OCI-LY3 (cell line): ENCODE data around the gene CEP131.
A peak's percentile ranks its signal among the peaks of the same experiment; 100 is the strongest.

ENCODE experiments used
- H2AFZ ChIP-seq: fragments of 200-600, 300-600 bp; shearing (Covaris generic); 2 replicates; pipeline ENCODE4 v1.6.0; 2014; ENCODE audit warnings: antibody characterized with exemption, low read depth, low read length
- H3K27ac ChIP-seq: fragments of 200-600, 300-600 bp; sonication (generic); 2 replicates; pipeline ENCODE4 v1.5.1; 2014; ENCODE audit warnings: mild to moderate bottlenecking, low read length, moderate library complexity, mixed read lengths
- H3K27me3 ChIP-seq: fragments of 200-600, 300-600 bp; sonication (generic); 2 replicates; pipeline ENCODE4 v1.6.1; 2014; ENCODE audit warnings: low read depth, low read length, mixed read lengths
- H3K36me3 ChIP-seq: fragments of 200-600, 300-600 bp; sonication (generic); replicated peaks from 2 replicates; pipeline ENCODE3; 2014; ENCODE audit warnings: low read depth, low read length, mixed read lengths
- H3K4me1 ChIP-seq: fragments of 300-600, 200-600 bp; sonication (generic); 2 replicates; pipeline ENCODE4 v1.6.1; 2014; ENCODE audit warnings: low read length, mixed read lengths
- H3K4me2 ChIP-seq: fragments of 200-600, 300-600 bp; sonication (generic); 2 replicates; pipeline ENCODE4 v1.6.1; 2014; ENCODE audit warnings: low read length, mixed read lengths
- H3K4me3 ChIP-seq: fragments of 300-600, 200-600 bp; sonication (generic); 2 replicates; pipeline ENCODE4 v1.5.1; 2014; ENCODE audit warnings: antibody characterized with exemption, mild to moderate bottlenecking, low read length, moderate library complexity
- H3K79me2 ChIP-seq: fragments of 300-600, 200-600 bp; shearing (Covaris generic); 2 replicates; pipeline ENCODE4 v1.6.1; 2014; ENCODE audit warnings: mild to moderate bottlenecking, low read length, mixed read lengths
- H3K9ac ChIP-seq: fragments of 300-600, 200-600 bp; shearing (Covaris generic); 2 replicates; pipeline ENCODE4 v1.6.0; 2014; ENCODE audit warnings: mild to moderate bottlenecking, low read length, moderate library complexity
- H3K9me3 ChIP-seq: fragments of 200-600, 300-600 bp; shearing (Covaris generic); 2 replicates; pipeline ENCODE4 v1.6.1; 2014; ENCODE audit warnings: low read length, mixed read lengths; ENCODE audit not compliant: insufficient read depth
- H4K20me1 ChIP-seq: fragments of 200-600, 300-600 bp; sonication (generic); 2 replicates; pipeline ENCODE4 v1.6.1; 2016; ENCODE audit warnings: low read length, mixed read lengths; ENCODE audit not compliant: insufficient read depth
- CTCF ChIP-seq: fragments of 200-600, 300-600 bp; sonication (generic); IDR thresholded peaks from 2 replicates; pipeline ENCODE4 v1.5.1; 2014; ENCODE audit warnings: antibody characterized with exemption, low read length, low read depth
- EZH2phosphoT487 ChIP-seq: fragments of 200-600 bp; shearing (Covaris generic); IDR thresholded peaks from 2 replicates; pipeline ENCODE4 v1.6.1; 2018; ENCODE audit warnings: antibody characterized with exemption, mixed run types, low read depth

Gene CEP131

GRCh38 chr17:81221842-81222619, 734 bp downstream of the CEP131 start:
- peak overlapping the region; percentile 97 for H3K4me3 ChIP-seq

GRCh38 chr17:81221371-81221841, 1.4 kb downstream of the CEP131 start:
- H3K9me3 ChIP-seq = no peaks in the 10 kb centered on the region
- H3K36me3 ChIP-seq = no peaks in the 10 kb centered on the region
- no peaks in the 10 kb centered on the region for H3K27me3 ChIP-seq
- no peaks in the 10 kb centered on the region for H4K20me1 ChIP-seq
- no peak overlapping the region for H3K27ac ChIP-seq
- peaks cover 13% of the 10 kb centered on the region for H3K79me2 ChIP-seq
- no peak overlapping the region for H3K9ac ChIP-seq
- no peak overlapping the region for H2AFZ ChIP-seq
- peak overlapping the region; percentile 97 for H3K4me3 ChIP-seq
- no peak for TF ChIP-seq CTCF
- TF ChIP-seq EZH2phosphoT487 = no peak
- peaks cover 14% of the 10 kb centered on the region for H3K4me1 ChIP-seq
- peak overlapping the region; percentile 97 for H3K4me2 ChIP-seq

More at GRCh38 chr17:81221842-81222619, 734 bp downstream of the CEP131 start:
- no peak overlapping the region for H2AFZ ChIP-seq
- H4K20me1 ChIP-seq = no peaks in the 10 kb centered on the region
- H3K4me1 ChIP-seq = peaks cover 15% of the 10 kb centered on the region
- H3K9me3 ChIP-seq = peaks cover 2% of the 10 kb centered on the region; the same call in 1 of the 2 replicates
- no peak for TF ChIP-seq EZH2phosphoT487
- no peak for TF ChIP-seq CTCF
- H3K79me2 ChIP-seq = peaks cover 13% of the 10 kb centered on the region
- H3K9ac ChIP-seq = peak overlapping the region; percentile 86
- no peaks in the 10 kb centered on the region for H3K36me3 ChIP-seq
- H3K4me2 ChIP-seq = peak overlapping the region; percentile 97
- no peak overlapping the region for H3K27ac ChIP-seq
- no peaks in the 10 kb centered on the region for H3K27me3 ChIP-seq

- Histone ChIP-seq H2AFZ (no peak overlapping the region), H3K4me2 (no peak overlapping the region), H3K4me3 (no peak overlapping the region), H3K4me1 (peaks cover 14% of the 10 kb centered on the region), H4K20me1 (no peaks in the 10 kb centered on the region), H3K27me3 (no peaks in the 10 kb centered on the region), H3K27ac (no peak overlapping the region), H3K9ac (no peak overlapping the region), H3K36me3 (no peaks in the 10 kb centered on the region), H3K79me2 (peaks cover 13% of the 10 kb centered on the region), H3K9me3 (no peaks in the 10 kb centered on the region)
- TF ChIP-seq CTCF (no peak), EZH2phosphoT487 (no peak)
These were observed 3.1 kb downstream of the CEP131 start for GRCh38 chr17:81219476-81220180.

GRCh38 chr17:81218991-81219390, 3.8 kb downstream of the CEP131 start:
- H3K79me2 ChIP-seq = peaks cover 13% of the 10 kb centered on the region
- H3K9ac ChIP-seq = no peak overlapping the region
- H3K4me1 ChIP-seq = peaks cover 14% of the 10 kb centered on the region
- no peaks in the 10 kb centered on the region for H4K20me1 ChIP-seq
- no peaks in the 10 kb centered on the region for H3K9me3 ChIP-seq
- H2AFZ ChIP-seq = no peak overlapping the region
- no peak overlapping the region for H3K27ac ChIP-seq
- no peak overlapping the region for H3K4me3 ChIP-seq
- H3K27me3 ChIP-seq = no peaks in the 10 kb centered on the region
- no peaks in the 10 kb centered on the region for H3K36me3 ChIP-seq
- TF ChIP-seq EZH2phosphoT487 (no peak), CTCF (no peak)
- no peak overlapping the region for H3K4me2 ChIP-seq
